Trophoblast cell (in vitro differentiated cells and primary cell): ENCODE data around the gene ZNF319. TPM values are rescaled to one million over a fixed set of nuclear protein-coding genes. Genes with fewer than 3 reads are reported as not detected.

Source experiments
- DNase-seq, 2 donors: peaks; one replicate each; pipeline ENCODE4 v3.0.0-alpha.2; 2016
- H2AFZ ChIP-seq: 2 replicates; pipeline ENCODE4 v1.6.1; 2013; ENCODE audit warnings: low read length, moderate library complexity, mild to moderate bottlenecking; ENCODE audit not compliant: insufficient read depth, poor library complexity
- H2AK5ac ChIP-seq: 2 replicates; pipeline ENCODE4 v1.6.1; 2013; ENCODE audit warnings: mild to moderate bottlenecking, low read length
- H2BK120ac ChIP-seq: 2 replicates; pipeline ENCODE4 v1.6.1; 2013; ENCODE audit warnings: low read length, mild to moderate bottlenecking, moderate library complexity; ENCODE audit not compliant: insufficient read depth, poor library complexity
- H2BK12ac ChIP-seq: 2 replicates; pipeline ENCODE4 v1.6.1; 2013; ENCODE audit warnings: mild to moderate bottlenecking, low read length, moderate library complexity
- H2BK5ac ChIP-seq: 2 replicates; pipeline ENCODE4 v1.6.1; 2013; ENCODE audit warnings: low read length, low read depth, moderate library complexity, mild to moderate bottlenecking; ENCODE audit not compliant: poor library complexity
- H3K14ac ChIP-seq: 2 replicates; pipeline ENCODE4 v1.6.1; 2013; ENCODE audit warnings: mild to moderate bottlenecking, low read length
- H3K18ac ChIP-seq: 2 replicates; pipeline ENCODE4 v1.6.1; 2013; ENCODE audit warnings: mild to moderate bottlenecking, low read length
- H3K23ac ChIP-seq: 2 replicates; pipeline ENCODE4 v1.6.1; 2013; ENCODE audit warnings: low read length
- H3K27ac ChIP-seq: 2 replicates; pipeline ENCODE4 v1.5.1; 2013; ENCODE audit warnings: low read depth, mild to moderate bottlenecking, inconsistent platforms, low read length, moderate library complexity
- H3K27me3 ChIP-seq: 2 replicates; pipeline ENCODE4 v1.6.1; 2013; ENCODE audit warnings: inconsistent platforms, mild to moderate bottlenecking, low read length, moderate library complexity; ENCODE audit not compliant: insufficient read depth
- H3K36me3 ChIP-seq, 2 experiments: 1 replicate in 1 of 2; 2 replicates in 1 of 2; pipeline ENCODE4 v1.6.1; 2013; ENCODE audit warnings: low read length in 2 of 2, mild to moderate bottlenecking in 2 of 2, moderate library complexity in 1 of 2; ENCODE audit not compliant: insufficient read depth in 2 of 2, control insufficient read depth in 1 of 2
- H3K4ac ChIP-seq: 2 replicates; pipeline ENCODE4 v1.6.1; 2013; ENCODE audit warnings: low read depth, mild to moderate bottlenecking, low read length, moderate library complexity
- H3K4me1 ChIP-seq, 2 experiments: 1 replicate in 1 of 2; 2 replicates in 1 of 2; pipeline ENCODE4 v1.6.1; 2013; ENCODE audit warnings: low read length in 2 of 2, mild to moderate bottlenecking in 2 of 2, moderate library complexity in 1 of 2; ENCODE audit not compliant: insufficient read depth in 2 of 2, control insufficient read depth in 1 of 2
- H3K4me2 ChIP-seq: 2 replicates; pipeline ENCODE4 v1.6.1; 2013; ENCODE audit warnings: inconsistent platforms, mild to moderate bottlenecking, low read length, moderate library complexity
- H3K4me3 ChIP-seq: 2 replicates; pipeline ENCODE4 v1.5.1; 2013; ENCODE audit warnings: mild to moderate bottlenecking, low read depth, low read length, inconsistent platforms
- H3K79me1 ChIP-seq: one replicate; pipeline ENCODE4 v1.6.1; 2013; ENCODE audit warnings: low read length
- H3K79me2 ChIP-seq: 2 replicates; pipeline ENCODE4 v1.6.1; 2013; ENCODE audit warnings: low read length, mild to moderate bottlenecking; ENCODE audit not compliant: control insufficient read depth, insufficient read depth, poor library complexity
- H3K9ac ChIP-seq: 2 replicates; pipeline ENCODE4 v1.6.1; 2013; ENCODE audit warnings: mild to moderate bottlenecking, low read length
- H3K9me3 ChIP-seq: 2 replicates; pipeline ENCODE4 v1.6.1; 2013; ENCODE audit warnings: low read depth, mild to moderate bottlenecking, control low read depth, inconsistent platforms, low read length; ENCODE audit not compliant: insufficient read depth
- H4K12ac ChIP-seq: 2 replicates; pipeline ENCODE4 v1.6.1; 2013; ENCODE audit warnings: low read depth, mild to moderate bottlenecking, low read length, moderate library complexity
- H4K8ac ChIP-seq: 2 replicates; pipeline ENCODE4 v1.6.1; 2013; ENCODE audit warnings: low read depth, mild to moderate bottlenecking, low read length, moderate library complexity
- H4K91ac ChIP-seq: one replicate; pipeline ENCODE4 v1.6.1; 2013; ENCODE audit warnings: low read depth, mild to moderate bottlenecking, low read length, moderate library complexity
- WGBS: extraction: QIAGEN DNeasy Blood & Tissue Kit; methylation state at CpG from one replicate; pipeline ENCODE4 v1.1.7; 2013; ENCODE audit warnings: missing lambda C conversion rate; ENCODE audit not compliant: insufficient read length, insufficient coverage; ENCODE audit errors: extremely low coverage; 5-methylcytosine and 5-hydroxymethylcytosine counted together
- polyA plus RNA-seq: library from polyadenylated mRNA; stranded (reverse); fragments of 200-250 nt; gene quantifications from 2 replicates; pipeline ENCODE4 v1.2.3, GENCODE V29; 2013

ZNF319 gene
- polyA plus RNA-seq: 5.7 and 6.8 TPM in 2 replicates

- Histone ChIP-seq H2AK5ac (peak within 1 kb of the TSS; percentile 6), H3K4ac (peak within 1 kb of the TSS; percentile 81), H4K8ac (peak within 1 kb of the TSS; percentile 98), H3K9me3 (no peaks in the 10 kb centered on the region), H2BK120ac (peak within 1 kb of the TSS; percentile 61), H4K12ac (peak within 1 kb of the TSS; percentile 93), H2BK12ac (no peak within 1 kb of the TSS), H3K27ac (peak within 1 kb of the TSS; percentile 65), H3K79me2 (peaks cover 4% of the 10 kb centered on the region), H3K9ac (peak within 1 kb of the TSS; percentile 88), H3K14ac (peak within 1 kb of the TSS; percentile 94), H3K18ac (peak within 1 kb of the TSS; percentile 94), H4K91ac (peak within 1 kb of the TSS; percentile 76), H3K23ac (no peak within 1 kb of the TSS), H2AFZ (peak within 1 kb of the TSS; percentile 99), H3K36me3 (peaks cover 27 to 41% of the 10 kb centered on the region in 2 experiments), H3K4me1 (peaks cover 11 to 21% of the 10 kb centered on the region in 2 experiments), H3K4me2 (peak within 1 kb of the TSS; percentile 100), H2BK5ac (peak within 1 kb of the TSS; percentile 50), H3K27me3 (no peaks in the 10 kb centered on the region), H3K4me3 (peak within 1 kb of the TSS; percentile 89), H3K79me1 (peaks cover 8% of the 10 kb centered on the region)
- peak; percentile 14 to 61 for DNase-seq
- no CpG with 5 or more reads among the region's 95 CpGs for WGBS
Observed at GRCh38 chr16:57999971-58000705, at the start of gene ZNF319. TSS of gene ZNF319 (minus strand) at chr16:58000672. CDS start at chr16:57998265, 2,407 bp downstream.

DNA sequence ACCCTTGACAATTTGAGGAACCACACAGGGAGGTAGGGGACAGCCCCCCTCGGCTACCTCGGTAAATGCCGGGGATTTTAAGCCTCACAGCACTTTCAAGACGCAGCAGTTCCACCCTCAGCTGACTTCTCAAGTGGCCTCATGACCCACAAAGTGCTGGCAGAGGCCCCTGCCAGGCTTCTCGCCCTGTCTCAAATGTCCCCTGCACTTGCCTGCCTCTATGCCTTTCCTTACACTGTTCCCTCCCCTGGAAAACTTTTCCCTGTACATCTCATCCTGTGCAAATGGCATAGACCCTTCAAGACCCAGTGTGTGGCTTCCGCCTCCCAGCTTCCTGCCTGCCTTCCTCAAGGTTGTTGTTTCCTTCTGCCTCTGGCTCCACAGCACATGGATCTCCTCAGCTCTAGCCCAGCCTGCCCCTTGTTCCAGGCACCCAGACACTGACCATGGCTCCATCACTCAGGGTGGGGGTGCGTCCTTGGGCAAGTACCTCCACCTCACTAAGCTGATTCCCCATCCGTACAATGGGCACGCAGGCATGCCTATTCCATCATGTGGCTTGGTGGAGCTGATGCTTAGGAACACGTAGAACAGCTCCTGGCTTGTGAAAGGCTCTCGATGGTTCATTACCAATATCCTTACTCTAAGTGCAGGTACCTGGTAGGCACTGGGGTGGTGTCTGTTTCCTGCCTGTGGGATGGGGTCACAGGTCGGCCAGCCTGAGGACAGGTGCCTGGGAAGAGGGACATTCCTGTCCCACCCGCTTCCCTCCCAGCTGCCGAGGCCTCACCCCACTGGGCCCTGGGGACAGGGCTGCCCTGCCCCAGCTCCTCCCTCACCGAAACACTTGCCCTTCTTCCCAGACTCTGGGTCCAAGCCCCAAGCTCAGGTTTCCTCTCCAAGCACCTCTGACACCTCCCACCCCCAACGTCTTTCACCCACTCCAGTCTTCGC is 49.0 kb upstream of the ZNF319 start:
- Histone ChIP-seq H3K4me1 (peaks cover 11 to 12% of the 10 kb centered on the region in 2 experiments), H2BK5ac (no peak overlapping the region), H3K9ac (no peak overlapping the region), H3K14ac (no peak overlapping the region), H3K27ac (no peak overlapping the region), H3K18ac (no peak overlapping the region), H4K12ac (no peak overlapping the region), H3K23ac (no peak overlapping the region), H3K27me3 (no peaks in the 10 kb centered on the region), H3K4me2 (no peak overlapping the region), H3K36me3 (peaks cover 2 to 5% of the 10 kb centered on the region in 2 experiments), H4K91ac (no peak overlapping the region), H3K4me3 (no peak overlapping the region), H3K79me2 (no peaks in the 10 kb centered on the region), H3K9me3 (no peaks in the 10 kb centered on the region), H2BK12ac (peak overlapping the region; percentile 8), H3K4ac (no peak overlapping the region), H2BK120ac (no peak overlapping the region), H2AK5ac (no peak overlapping the region), H4K8ac (no peak overlapping the region), H2AFZ (no peak overlapping the region), H3K79me1 (peaks cover 3% of the 10 kb centered on the region)
- DNase-seq: no peak
- no CpG with 5 or more reads among the region's 17 CpGs for WGBS

DNA sequence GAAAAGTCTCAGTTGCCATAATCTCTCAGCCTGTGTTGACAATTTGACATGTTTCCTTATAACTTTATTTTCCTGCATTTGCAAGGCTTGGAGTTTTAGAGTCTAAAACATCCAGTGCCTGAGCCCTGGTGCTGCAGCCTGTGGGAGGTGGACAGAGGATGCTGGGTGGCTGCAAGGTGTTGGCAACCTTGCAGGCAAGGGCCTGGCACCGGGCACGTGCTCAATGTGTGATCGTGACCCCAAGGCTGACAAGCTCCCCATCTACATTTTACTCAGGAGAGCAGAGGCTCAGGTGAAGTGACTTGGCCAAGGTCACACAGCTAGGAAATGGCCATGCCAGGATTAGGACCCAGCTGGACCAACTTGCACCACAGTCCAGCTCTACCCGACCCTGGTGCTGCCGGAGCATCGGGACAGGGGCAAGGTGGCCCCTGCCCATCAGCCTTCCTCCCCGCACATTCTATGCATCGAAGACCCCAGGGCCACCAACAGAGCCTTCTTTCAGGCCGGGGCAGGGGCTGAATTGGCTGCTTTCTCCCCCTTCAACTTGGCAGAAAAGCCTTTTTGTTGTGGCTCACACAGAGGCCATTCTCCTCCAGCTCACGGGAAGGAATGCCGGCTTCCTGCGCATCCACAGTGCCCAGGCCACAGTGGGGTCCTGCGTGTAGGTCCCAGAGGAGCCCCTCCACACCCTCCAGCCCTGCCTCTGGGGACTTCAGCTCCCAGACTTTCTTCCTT is 48.2 kb upstream of the ZNF319 start:
- no peak overlapping the region for H3K4me3 ChIP-seq
- H2AK5ac ChIP-seq: no peak overlapping the region
- no peak overlapping the region for H4K91ac ChIP-seq
- H3K27me3 ChIP-seq: no peaks in the 10 kb centered on the region
- no peak overlapping the region for H3K18ac ChIP-seq
- H4K8ac ChIP-seq: no peak overlapping the region
- H4K12ac ChIP-seq: no peak overlapping the region
- peaks cover 11 to 12% of the 10 kb centered on the region in 2 experiments for H3K4me1 ChIP-seq
- H3K79me1 ChIP-seq: peaks cover 3% of the 10 kb centered on the region
- no peak overlapping the region for H3K9ac ChIP-seq
- no peak overlapping the region for H3K27ac ChIP-seq
- H3K4me2 ChIP-seq: no peak overlapping the region
- H2BK5ac ChIP-seq: no peak overlapping the region
- no peaks in the 10 kb centered on the region for H3K79me2 ChIP-seq
- no peak overlapping the region for H2BK120ac ChIP-seq
- DNase-seq: no peak
- H3K9me3 ChIP-seq: no peaks in the 10 kb centered on the region
- peaks cover 2 to 13% of the 10 kb centered on the region in 2 experiments for H3K36me3 ChIP-seq
- H2BK12ac ChIP-seq: peak overlapping the region; percentile 8
- no CpG with 5 or more reads among the region's 13 CpGs for WGBS
- no peak overlapping the region for H3K14ac ChIP-seq
- H2AFZ ChIP-seq: no peak overlapping the region
- no peak overlapping the region for H3K23ac ChIP-seq
- no peak overlapping the region for H3K4ac ChIP-seq
